GM19239 (cell line): ENCODE results near the gene POU6F2.

ENCODE experiments used
- DNase-seq: peaks from one replicate; pipeline ENCODE4 v3.0.0; 2011; ENCODE audit warnings: low spot score; ENCODE audit not compliant: insufficient read length
- FAIRE-seq: peaks from 2 replicates; lab custom pipeline; 2011; peaks lifted over from hg19 to GRCh38; lab: Jason Lieb, UNC

The POU6F2 gene

DNA sequence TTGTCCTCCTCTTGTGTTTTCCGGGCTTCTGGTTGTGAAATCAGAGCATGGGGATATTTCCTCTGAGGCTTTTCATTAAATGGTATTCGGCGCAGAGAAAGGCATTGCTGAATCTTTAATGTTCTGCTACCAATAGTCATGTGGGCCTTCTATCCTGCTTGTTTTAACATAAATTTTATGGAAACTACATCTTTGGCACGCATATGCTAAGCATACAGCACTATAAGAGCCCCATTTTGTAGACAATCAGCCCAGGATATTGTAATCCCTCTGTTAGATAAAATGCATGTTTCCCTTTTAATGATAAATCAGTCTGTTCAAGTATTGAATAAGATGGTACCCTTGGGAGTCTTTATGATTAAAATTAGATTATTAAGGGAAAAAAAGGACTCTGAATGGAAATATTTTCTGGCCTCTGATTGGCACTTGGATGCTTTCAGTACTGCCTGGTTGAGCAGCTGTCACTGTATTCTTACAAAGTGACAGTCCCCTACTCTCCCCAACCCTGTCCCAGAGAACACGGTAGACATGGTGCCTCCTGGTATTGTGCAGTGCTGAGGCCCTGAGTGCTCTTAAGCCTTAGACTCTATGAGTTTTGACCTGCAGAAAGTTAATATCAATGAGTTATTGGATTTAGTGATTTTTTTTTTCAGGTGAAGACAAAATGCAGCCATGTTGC, 256.3 kb downstream of the POU6F2 start:
- FAIRE-seq (no peak), DNase-seq (no peak)

DNA sequence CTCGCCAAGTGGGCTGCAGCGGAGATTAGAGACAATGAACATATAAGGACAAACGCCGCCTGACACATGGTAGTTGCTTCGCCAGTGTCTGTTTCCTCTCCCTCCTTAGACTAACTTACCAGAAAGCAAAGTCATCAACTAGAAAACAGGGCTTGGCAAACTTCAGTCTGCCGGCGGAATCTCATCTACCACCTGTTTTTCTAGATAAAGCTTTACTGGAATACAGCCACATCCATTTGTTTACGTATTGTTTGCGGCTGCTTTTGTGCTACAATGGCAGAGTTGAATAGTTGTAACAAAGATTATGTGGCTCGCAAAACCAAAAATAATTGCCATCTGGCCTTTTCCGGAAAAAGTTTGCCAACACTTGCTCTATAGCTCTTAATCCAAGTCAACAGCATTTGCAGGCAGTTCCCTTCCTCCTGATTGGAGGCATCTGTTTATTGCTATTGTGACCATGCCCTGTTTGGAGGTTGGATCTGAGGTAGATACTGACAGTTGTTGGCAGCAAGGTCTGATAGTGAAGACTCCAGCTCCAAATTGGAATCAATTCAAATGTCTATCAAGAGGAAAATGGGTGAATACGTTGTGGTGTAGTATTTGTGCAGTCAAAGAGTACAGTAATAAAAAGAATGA, 260.6 kb downstream of the POU6F2 start:
- DNase-seq (no peak), FAIRE-seq (no peak)

DNA sequence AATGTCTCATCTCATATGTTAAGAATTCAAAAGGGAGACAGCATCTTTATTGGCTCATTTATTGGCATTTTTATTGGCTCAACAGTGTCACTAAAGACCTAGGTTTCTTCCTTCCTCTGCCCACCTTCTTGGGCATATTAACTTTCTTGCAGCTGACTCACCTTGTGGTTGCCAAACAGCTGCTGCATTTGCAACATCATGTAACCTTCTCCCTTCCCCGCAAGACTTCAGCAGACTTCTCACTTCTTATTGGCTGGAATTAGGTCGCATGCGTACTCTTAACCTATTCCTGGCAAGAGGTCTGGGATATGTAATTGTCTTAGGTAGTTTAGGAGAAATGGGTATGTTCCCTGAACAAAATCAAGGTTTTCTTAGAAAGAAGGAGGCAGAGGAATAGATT, 263.2 kb downstream of the POU6F2 start:
- DNase-seq, result no peak
- FAIRE-seq, result no peak

DNA sequence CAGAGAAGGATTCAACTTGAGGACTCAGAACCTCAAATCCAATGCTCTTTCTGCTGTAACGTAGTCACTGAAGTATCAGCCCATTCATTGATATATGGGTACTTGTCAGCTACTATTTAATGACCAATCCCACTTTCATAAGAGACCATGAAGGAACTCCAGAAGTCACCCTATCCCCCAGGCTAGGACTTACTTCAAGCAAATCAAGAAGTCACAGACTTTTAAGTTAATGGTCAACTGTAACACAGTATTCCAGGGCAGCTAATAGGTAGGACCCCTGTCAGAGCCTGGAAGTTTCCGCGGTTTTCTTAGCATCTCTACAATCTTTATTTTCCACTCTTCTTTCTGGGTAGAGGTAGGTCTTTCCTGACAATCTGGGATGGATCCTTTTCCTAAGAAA, 269.9 kb downstream of the POU6F2 start:
- no peak for FAIRE-seq
- DNase-seq, result no peak

DNA sequence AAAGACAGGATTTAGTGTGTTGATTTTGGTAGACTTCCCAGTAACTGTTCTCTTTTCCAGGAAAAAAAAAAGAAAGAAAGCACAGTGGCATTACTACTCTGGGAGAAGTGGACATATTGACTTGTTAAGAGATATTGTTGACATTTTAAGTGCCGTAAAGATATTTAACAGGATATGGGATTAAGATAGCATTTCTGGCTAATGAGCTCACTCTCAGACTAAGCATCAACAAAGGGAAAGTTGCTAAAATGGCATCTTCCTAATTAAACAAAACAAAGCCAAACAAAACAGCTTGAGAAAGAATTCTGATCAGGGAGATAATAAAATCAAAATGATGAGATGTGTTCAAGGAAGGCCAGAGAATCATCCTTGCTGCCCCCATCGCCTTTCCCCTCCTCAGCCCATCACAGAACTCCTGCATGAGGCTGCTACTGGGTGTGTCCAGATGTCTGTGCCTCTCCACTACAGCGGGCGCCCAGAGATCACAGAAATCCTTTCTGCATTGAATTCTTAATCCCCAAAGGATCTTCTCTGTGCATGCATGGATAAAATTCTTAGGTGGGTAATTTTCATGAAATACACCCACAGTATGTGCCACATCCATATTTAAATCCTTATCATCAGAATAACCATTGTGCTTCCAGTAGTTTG, 270.5 kb downstream of the POU6F2 start:
- FAIRE-seq (no peak), DNase-seq (no peak)

DNA sequence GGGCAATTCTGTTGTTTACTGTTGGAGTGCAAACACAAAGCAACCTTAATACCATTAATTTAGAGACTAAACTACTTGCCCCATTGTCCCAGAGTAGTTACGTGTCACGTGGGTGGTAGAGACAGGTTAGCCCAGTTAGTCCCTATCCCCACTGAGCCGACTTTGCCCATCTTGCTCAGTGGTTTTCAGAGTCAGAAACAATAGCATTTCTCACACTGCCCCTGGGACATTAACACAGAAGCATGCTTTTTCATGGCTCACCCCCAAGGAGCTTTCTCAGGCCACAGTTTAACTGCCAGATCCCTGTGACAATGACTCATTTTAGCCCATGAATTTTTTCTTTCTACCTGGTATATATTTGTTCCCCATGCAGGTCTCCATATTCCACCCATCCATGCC, 271.0 kb downstream of the POU6F2 start:
- DNase-seq (no peak), FAIRE-seq (no peak)

DNA sequence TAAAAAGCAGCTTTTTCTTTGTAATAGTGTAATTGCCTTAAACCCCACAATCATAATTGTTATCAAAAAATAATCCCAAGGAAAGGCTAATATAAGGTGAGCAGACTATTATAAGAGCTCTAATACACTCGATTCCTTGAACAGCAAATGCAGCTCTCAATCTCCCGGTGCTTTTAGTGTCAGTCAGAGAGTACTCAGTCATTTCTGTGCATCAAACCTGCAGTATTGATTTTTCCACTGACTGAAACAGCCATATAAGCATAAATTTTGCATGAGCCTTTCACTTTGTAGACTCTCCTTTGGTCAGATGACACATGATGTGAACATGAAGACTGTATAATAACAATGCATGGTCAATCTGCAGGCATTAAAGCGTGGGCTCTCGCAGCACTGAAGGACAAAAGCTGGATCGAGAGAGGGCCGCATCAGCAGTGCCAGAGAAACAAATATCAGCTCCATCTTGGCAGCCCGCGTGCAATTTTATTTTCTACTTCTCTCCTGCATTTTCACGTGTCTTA, 272.0 kb downstream of the POU6F2 start:
- DNase-seq (no peak), FAIRE-seq (no peak)

DNA sequence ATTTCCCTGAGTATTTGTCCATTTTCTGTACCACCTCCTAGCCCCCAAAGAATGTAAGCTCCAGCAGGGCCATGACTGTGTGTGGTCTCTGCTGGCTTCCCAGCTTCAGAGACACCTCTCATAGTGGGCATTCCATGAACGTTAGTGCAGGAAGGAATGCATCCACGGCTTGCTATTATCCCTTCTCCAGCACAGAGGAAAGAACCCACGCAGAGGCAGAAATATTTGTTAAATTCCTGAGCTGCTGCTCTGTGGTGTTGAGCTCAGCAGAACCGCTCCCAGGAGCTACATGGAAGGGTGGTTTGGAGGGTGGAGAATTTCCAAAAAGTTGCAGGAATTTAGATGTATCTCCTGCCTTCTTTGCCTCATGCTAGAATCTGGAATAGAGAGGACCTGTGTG, 275.2 kb downstream of the POU6F2 start:
- DNase-seq, result no peak
- FAIRE-seq, result no peak

DNA sequence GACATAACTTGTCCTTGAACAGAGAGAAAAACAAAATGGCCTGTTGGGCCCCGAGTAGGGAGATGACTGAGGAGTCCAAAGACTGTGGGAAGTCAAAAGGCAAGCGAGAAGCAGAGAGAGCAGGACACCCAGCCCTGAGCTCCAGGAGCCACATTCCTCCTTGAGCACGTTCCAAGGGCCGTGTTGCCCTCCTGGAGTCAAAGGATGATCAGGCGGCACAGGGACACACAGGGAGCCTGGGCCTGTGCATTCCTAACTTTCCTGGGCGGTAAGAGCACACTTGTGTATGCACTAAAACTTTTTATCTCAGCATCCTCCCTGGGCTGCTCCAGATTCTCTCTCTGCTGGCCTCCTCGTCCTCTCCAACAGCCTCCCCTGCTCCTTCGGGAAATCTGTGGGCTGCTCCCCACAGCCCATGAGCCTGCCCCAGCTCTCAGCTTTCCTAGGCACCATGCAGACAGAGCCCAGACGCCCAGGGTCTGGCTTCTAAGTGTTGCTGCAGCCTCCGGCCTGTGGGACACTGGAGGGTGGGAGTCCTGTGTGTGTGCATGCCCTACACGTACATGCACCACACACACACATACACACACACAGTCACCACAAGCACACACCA, 281.8 kb downstream of the POU6F2 start:
- FAIRE-seq (no peak), DNase-seq (no peak)

DNA sequence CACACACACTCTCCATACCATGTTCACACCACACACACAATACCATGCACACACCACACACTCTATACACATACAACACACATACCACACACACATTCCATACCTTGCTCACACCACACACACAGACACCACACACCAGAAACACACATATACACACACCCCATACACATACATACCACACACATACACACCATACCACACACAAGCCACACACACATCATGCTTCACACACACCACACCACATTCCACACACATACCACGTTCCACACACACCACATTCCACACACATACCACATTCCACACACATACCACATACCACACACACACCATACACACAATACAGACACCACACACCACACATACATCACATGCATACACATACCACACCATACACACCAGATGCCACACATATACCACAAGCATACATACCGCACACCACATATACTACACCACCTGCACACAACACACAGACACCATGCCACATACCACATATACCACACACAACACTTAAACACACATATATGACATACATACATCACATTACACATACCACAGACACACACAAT, 282.7 kb downstream of the POU6F2 start:
- FAIRE-seq (peak; percentile 31), DNase-seq (no peak)

DNA sequence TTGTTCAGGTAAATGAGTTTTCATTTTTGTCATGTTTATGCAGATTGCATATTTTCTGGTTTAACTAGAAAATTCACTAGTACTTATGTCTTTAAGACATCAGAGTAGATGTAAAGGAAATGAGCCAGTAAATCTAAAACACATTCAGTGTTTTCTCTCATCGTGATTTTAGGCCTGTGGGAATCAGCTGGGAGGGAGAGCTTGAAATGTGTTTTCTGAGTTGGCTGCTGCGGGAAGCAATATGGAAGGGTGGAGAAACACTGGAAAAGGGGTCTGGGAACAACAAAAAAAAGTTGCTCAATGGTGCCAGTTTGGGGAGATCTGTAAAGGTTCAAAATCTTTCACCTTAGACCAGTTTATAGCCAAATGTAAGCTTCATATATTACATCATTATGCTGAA, 284.1 kb downstream of the POU6F2 start:
- DNase-seq (no peak), FAIRE-seq (no peak)

DNA sequence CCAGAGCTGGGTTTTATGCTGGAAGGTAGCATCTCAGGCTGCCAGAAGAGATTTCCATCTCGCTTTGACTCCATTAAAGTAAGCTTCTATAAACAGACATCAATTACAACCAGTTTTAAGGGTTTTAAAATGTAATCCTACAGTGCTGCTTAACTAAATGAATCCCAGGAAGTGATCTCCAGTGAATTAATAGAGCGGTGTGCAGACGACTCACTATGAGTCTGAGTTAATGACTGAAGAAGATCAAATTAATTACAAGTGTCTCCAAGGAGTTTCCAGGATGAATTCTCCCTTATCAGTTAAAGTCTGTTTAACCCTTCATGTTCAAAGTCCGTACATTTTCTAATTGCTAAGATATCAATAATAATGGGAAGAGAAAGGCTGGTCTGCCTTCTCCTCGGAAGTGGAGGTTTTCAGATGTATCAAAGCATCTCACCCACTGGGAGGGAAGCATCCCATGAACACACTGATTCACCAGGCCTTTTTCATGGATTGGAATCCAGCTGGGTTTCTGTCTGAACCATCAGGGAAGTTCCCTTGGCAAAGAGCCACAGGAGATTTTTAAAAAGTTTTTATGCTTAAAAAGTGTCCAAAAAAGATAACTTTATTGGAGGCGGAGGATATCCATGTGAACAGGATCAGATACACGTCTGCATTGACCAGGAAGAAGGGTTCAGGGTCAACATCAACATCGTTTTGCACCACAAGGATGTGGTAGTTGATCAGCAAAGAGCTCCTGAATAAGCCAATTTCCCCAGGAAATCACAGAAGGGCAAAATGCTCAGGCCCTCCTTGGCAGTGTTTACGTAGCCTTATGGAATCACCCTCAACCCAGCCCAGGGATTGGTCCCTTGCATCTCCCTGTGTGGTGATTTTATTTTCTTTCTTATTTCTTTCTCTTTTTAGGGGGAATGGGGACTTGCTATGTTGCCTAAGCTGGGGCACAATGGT, 288.2 kb downstream of the POU6F2 start:
- DNase-seq (no peak), FAIRE-seq (no peak)

DNA sequence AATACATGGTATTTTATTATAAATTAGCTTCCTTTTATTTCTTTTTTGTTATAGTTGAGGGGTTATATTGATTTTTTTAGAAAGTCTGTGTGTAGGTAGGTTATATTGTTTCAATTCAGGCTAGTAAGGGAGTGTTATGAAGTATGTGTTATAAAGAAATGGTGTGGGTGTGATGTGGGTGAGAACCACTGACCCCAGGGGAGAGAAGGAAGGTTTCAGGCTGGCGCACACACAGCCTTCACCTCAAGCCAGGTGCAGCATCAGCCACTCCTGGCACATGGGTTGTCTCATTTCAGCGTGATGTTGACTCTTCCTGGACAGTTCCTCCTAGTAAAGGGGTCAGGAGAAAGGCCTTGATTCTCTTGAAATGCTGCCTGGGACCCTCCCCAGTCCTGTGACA, 291.3 kb downstream of the POU6F2 start:
- no peak for DNase-seq
- no peak for FAIRE-seq

DNA sequence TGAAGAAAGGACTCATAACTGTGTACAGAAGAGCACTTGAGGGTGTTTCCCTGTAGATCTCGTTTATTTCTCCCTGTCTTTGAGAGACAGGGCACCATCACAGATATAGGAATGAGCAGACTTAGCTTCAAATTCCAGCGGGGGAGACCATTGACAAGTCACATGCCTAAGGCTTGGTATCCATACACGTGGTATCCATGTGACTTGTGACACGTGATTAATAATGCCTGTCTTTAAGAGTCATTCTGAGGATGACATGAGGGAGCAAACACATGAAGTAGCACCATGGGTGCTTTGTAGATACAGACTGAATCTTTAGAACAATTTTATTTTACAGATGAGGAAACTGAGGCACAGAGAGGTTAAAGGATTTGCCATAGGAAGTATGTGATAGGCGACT, 292.3 kb downstream of the POU6F2 start:
- no peak for DNase-seq
- no peak for FAIRE-seq

DNA sequence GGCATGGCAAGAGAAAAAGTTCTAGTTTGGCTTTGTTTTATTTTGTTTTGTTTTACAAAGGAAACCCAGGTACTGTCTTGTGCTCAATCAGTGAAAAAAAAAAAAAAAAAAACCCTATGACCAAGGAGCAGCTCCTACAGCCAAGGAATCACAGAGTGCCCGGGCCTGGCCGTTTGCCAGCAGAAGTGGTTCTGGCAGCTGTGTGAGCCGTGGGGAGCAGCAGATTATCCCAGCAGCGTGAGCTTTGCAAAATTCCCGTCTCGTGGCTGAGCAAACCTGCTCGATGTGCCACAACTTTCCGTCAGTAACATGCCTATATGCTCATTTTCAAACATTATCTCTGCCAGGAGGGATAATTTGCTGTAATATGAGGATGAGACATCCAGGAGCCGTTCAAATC, 293.7 kb downstream of the POU6F2 start:
- no peak for DNase-seq
- FAIRE-seq, result no peak

DNA sequence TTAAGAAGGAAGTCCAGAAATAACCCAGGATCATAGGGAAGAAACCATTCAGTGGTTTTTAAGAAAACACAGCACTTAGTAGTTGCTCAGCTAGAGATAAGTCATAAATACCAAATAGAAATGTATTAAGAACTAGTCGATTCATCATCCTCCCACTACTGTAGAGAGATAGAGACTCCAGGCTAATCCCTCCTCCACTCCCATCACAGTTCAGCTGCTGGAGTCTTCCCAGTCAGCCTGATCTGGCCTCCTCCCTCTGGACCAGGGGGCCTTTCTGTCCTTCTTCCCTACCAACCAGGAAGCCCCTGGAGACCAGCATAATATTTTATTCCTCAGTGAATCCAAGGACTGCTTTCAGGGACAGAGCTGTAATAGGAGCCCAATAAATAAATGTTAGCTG, 294.4 kb downstream of the POU6F2 start:
- no peak for FAIRE-seq

DNA sequence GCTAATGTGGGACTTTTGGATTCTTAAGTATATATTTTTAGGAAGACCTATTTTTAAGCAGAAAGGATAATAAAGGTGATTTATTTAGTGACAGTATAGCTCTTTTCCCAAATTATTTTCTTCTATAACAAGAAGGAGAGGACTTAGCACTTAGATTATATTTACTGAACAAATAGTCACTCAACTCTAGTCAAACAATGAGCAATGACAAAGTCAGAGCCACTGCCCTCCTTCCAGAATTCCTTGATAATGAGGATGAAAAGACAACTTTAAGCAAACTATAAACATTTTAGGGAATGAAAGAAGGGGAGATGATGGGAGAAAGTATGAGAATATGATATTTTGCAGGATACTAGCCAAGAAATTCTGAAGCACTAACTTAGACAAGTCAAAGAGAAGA, 295.0 kb downstream of the POU6F2 start:
- FAIRE-seq (no peak), DNase-seq (no peak)

More for the DNA sequence above, 294.4 kb downstream of the POU6F2 start:
- no peak for DNase-seq

DNA sequence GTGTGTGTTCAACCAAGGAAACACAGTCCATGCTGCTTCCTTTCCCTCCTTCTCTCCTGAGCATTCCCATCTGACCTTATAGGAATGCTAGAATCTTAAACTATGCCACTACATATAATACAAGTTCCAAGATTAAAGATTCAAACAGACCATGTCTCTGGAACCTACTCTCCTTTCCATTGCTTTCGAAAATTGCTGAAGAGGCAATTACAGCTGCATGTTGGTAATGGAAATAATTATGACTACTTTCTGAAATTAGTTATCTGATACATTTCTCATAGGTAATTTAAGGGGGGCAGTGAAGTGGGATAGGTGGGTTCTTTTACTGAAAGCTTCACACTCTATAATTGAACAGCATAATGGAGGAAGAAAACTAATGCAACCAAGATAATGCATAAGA, 302.6 kb downstream of the POU6F2 start:
- no peak for FAIRE-seq
- DNase-seq, result no peak

DNA sequence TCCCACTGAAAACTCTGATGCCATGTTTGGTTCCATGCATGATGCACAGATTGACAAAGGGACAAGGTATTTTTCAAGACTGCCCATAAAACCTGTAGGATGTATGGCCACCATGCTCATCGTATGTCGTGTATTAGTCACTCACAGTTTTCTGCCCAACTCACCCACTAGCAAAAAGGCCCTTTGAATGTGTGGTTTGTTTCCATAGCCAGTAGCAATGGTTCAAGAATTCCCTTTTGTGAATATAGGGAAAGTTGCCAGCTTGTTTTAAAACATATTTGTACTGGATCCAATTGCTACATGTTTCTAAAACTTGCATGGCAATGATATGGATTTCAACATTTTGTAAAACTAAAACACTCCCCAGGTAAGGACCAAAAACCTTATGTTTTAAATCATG, 307.5 kb downstream of the POU6F2 start:
- DNase-seq (no peak), FAIRE-seq (no peak)

DNA sequence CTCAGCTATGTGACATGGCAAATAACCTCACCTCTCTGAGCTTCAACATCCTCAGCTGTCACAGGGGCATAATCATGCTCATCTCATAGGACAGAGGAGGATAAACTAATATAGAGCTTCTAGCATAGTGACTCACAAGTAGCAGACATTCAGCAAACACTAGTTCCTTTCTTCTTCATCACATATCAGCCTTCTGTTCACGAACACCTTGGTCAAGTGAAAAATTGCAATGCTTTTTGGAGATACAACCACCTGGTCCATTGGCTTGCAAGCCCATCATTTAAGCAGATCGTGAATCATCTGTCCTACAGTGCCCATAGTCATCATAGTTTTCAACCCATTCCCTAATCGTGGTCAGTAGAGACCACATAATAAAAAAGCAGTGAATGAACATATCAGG, 310.6 kb downstream of the POU6F2 start:
- FAIRE-seq (no peak), DNase-seq (no peak)
